ENCODE results near the gene TMEFF1.

GRCh38 chr9:100466829-100467221 is 6.1 kb upstream of the TMEFF1 start:
- no peak for TF ChIP-seq POLR2AphosphoS5 (IDR thresholded peaks at IDR 0.05)
- no peak for TF ChIP-seq CTCF (IDR thresholded peaks at IDR 0.05)
- TF ChIP-seq POLR2A (IDR thresholded peaks at IDR 0.05) = no peak
